Measurements from ENCODE around the gene NSD1.

DNA sequence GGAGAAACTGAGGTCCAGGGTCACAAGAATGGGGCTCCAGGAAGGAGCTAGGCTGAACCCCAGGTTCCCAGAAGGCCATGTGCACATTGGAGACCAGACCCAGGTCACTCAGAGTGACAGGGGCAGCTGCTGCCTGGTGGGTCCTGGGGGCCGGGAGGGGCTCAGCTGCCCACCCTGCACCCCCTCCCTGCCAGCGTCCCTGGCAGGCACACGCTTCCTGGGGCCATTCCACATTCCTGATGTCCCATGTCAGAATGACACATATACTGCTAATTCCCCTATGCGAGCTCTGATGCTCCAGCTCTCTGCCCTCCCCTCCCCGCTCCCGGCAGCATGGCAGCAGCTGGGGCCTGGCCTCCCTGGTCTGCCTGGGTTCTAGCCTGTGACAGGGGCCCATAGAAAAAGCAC lies 32.9 kb upstream of the NSD1 start:
- TF ChIP-seq, protein P1, sequence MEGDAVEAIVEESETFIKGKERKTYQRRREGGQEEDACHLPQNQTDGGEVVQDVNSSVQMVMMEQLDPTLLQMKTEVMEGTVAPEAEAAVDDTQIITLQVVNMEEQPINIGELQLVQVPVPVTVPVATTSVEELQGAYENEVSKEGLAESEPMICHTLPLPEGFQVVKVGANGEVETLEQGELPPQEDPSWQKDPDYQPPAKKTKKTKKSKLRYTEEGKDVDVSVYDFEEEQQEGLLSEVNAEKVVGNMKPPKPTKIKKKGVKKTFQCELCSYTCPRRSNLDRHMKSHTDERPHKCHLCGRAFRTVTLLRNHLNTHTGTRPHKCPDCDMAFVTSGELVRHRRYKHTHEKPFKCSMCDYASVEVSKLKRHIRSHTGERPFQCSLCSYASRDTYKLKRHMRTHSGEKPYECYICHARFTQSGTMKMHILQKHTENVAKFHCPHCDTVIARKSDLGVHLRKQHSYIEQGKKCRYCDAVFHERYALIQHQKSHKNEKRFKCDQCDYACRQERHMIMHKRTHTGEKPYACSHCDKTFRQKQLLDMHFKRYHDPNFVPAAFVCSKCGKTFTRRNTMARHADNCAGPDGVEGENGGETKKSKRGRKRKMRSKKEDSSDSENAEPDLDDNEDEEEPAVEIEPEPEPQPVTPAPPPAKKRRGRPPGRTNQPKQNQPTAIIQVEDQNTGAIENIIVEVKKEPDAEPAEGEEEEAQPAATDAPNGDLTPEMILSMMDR (conservative IDR thresholded peaks at IDR 0.05 in 1 of 2, IDR thresholded peaks at IDR 0.05 in 1 of 2; ENCODE audit: low read depth in 1 of 2, low read length in 2 of 2) = no peak
- no peak for TF ChIP-seq EZH2 (IDR thresholded peaks at IDR 0.05; ENCODE audit: low read length, missing control alignments)

Measured in fibroblast of lung (primary cell).